ENCODE data around the gene SASH1. TPM values are rescaled to one million over a fixed set of nuclear protein-coding genes. Genes with fewer than 3 reads are reported as not detected.

SASH1 gene
- total RNA-seq, 6 donors from 2014 or later, result 59.3 to 131 (median 79.2) TPM

GRCh38 chr6:148406579-148407371 is 64.1 kb downstream of the SASH1 start:
- no peak overlapping the region for H3K4me3 ChIP-seq
- H3K36me3 ChIP-seq, result no peaks in the 10 kb centered on the region
- peaks cover 25 to 45% (median 34%) of the 10 kb centered on the region in 4 donors for H3K4me1 ChIP-seq
- peak overlapping the region; percentile 41 to 86 (median 70) for H3K27ac ChIP-seq
- WGBS, 2 donors, result 80 to 83% methylated on average over 6 of the region's 6 CpGs
- peak in 1 of 2 donors; percentile 23 for ATAC-seq (ENCODE audit: low FRiP score in 2 of 2)
- no peaks in the 10 kb centered on the region for H3K27me3 ChIP-seq
- no peaks in the 10 kb centered on the region for H3K9me3 ChIP-seq
- TF ChIP-seq CTCF (IDR thresholded peaks at IDR 0.05) (no peak), POLR2A (IDR thresholded peaks at IDR 0.05) (no peak), EP300 (IDR thresholded peaks at IDR 0.05) (no peak), POLR2AphosphoS5 (IDR thresholded peaks at IDR 0.05) (no peak)
- no peak for DNase-seq

- 74 to 80% methylated on average over 7 of the region's 7 CpGs for WGBS, 2 donors
- peak in 1 of 2 donors; percentile 34 for DNase-seq
- Histone ChIP-seq H3K9me3 (no peaks in the 10 kb centered on the region), H3K36me3 (no peaks in the 10 kb centered on the region), H3K27ac (peak overlapping the region; percentile 36 to 86 (median 72)), H3K4me3 (no peak overlapping the region), H3K27me3 (no peaks in the 10 kb centered on the region), H3K4me1 (peaks cover 25 to 41% (median 34%) of the 10 kb centered on the region in 4 donors)
- ATAC-seq (ENCODE audit: low FRiP score in 2 of 2), result peak; percentile 48 to 88
- no peak for TF ChIP-seq POLR2A (IDR thresholded peaks at IDR 0.05)
- no peak for TF ChIP-seq CTCF (IDR thresholded peaks at IDR 0.05)
- peak in 1 of 2 donors; percentile 59 for TF ChIP-seq POLR2AphosphoS5 (IDR thresholded peaks at IDR 0.05)
- TF ChIP-seq EP300 (IDR thresholded peaks at IDR 0.05), result peak in 2 of 4 donors; percentile 27 to 34
Measured at GRCh38 chr6:148407372-148407771, 64.7 kb downstream of the SASH1 start.

- DNase-seq, result no peak
- Histone ChIP-seq H3K36me3 (no peaks in the 10 kb centered on the region), H3K9me3 (no peaks in the 10 kb centered on the region), H3K4me3 (no peak overlapping the region), H3K27ac (no peak overlapping the region), H3K4me1 (peaks cover 18 to 36% (median 30%) of the 10 kb centered on the region in 4 donors), H3K27me3 (no peaks in the 10 kb centered on the region)
- ATAC-seq (ENCODE audit: low FRiP score in 2 of 2), result no peak
- TF ChIP-seq POLR2AphosphoS5 (IDR thresholded peaks at IDR 0.05) (no peak), EP300 (IDR thresholded peaks at IDR 0.05) (no peak), CTCF (IDR thresholded peaks at IDR 0.05) (no peak), POLR2A (IDR thresholded peaks at IDR 0.05) (no peak)
- WGBS, 2 donors, result 90 to 95% methylated on average over 12 of the region's 12 CpGs
Measured at GRCh38 chr6:148413321-148414091, 70.9 kb downstream of the SASH1 start.

GRCh38 chr6:148414092-148414489 is 71.5 kb downstream of the SASH1 start:
- no peaks in the 10 kb centered on the region for H3K36me3 ChIP-seq
- no peaks in the 10 kb centered on the region for H3K9me3 ChIP-seq
- no peak overlapping the region for H3K27ac ChIP-seq
- no peak for TF ChIP-seq CTCF (IDR thresholded peaks at IDR 0.05)
- TF ChIP-seq POLR2A (IDR thresholded peaks at IDR 0.05), result no peak
- TF ChIP-seq EP300 (IDR thresholded peaks at IDR 0.05), result no peak
- no peak for TF ChIP-seq POLR2AphosphoS5 (IDR thresholded peaks at IDR 0.05)
- no peaks in the 10 kb centered on the region for H3K27me3 ChIP-seq
- peaks cover 18 to 36% (median 28%) of the 10 kb centered on the region in 4 donors for H3K4me1 ChIP-seq
- ATAC-seq (ENCODE audit: low FRiP score in 2 of 2), result no peak
- WGBS, 2 donors, result 88 to 96% methylated on average over 3 of the region's 3 CpGs
- DNase-seq, result no peak
- no peak overlapping the region for H3K4me3 ChIP-seq
